MM.1S (cell line): ENCODE measurements around the gene SSH3.

Experiments
- DNase-seq: peaks from one replicate; pipeline ENCODE4 v3.0.0-alpha.2; 2015
- H2AFZ ChIP-seq: fragments of 300-600 bp; sonication (generic); 2 replicates; pipeline ENCODE4 v1.6.0; 2016; ENCODE audit warnings: antibody characterized with exemption, low read length
- H3F3A ChIP-seq: fragments of 300-600 bp; sonication (generic); 2 replicates; pipeline ENCODE4 v1.6.1; 2016; ENCODE audit warnings: mild to moderate bottlenecking, antibody characterized with exemption, low read length, moderate library complexity, mixed read lengths; ENCODE audit not compliant: insufficient read depth
- H3K27ac ChIP-seq: fragments of 300-600 bp; sonication (generic); 2 replicates; pipeline ENCODE4 v1.5.1; 2016; ENCODE audit warnings: mild to moderate bottlenecking, low read length
- H3K27me3 ChIP-seq: fragments of 300-600 bp; sonication (generic); replicated peaks from 2 replicates; pipeline ENCODE4 v1.6.0; 2016; ENCODE audit warnings: low read length; ENCODE audit not compliant: insufficient read depth
- H3K36me3 ChIP-seq: fragments of 300-600 bp; sonication (generic); replicated peaks from 2 replicates; pipeline ENCODE4 v1.6.1; 2016; ENCODE audit warnings: mild to moderate bottlenecking, low read length, mixed read lengths; ENCODE audit not compliant: insufficient read depth
- H3K4me1 ChIP-seq: fragments of 300-600 bp; sonication (generic); 2 replicates; pipeline ENCODE4 v1.6.1; 2016; ENCODE audit warnings: low read length, mixed read lengths
- H3K4me2 ChIP-seq: fragments of 300-600 bp; sonication (generic); 2 replicates; pipeline ENCODE4 v1.6.0; 2016; ENCODE audit warnings: low read depth, low read length
- H3K4me3 ChIP-seq: fragments of 300-600 bp; sonication (generic); 2 replicates; pipeline ENCODE4 v1.5.1; 2016; ENCODE audit warnings: low read length, mixed read lengths
- H3K79me2 ChIP-seq: fragments of 300-600 bp; sonication (generic); 2 replicates; pipeline ENCODE4 v1.6.1; 2016; ENCODE audit warnings: mixed run types, low read length, mixed read lengths
- H3K9ac ChIP-seq: fragments of 300-600 bp; sonication (generic); 2 replicates; pipeline ENCODE4 v1.6.1; 2016; ENCODE audit warnings: low read length, mixed read lengths
- H3K9me2 ChIP-seq: fragments of 300-600 bp; sonication (generic); replicated peaks from 2 replicates; pipeline ENCODE4 v1.6.1; 2016; ENCODE audit warnings: mild to moderate bottlenecking, low read length, mixed read lengths; ENCODE audit not compliant: insufficient read depth
- H3K9me3 ChIP-seq: fragments of 300-600 bp; sonication (generic); replicated peaks from 2 replicates; pipeline ENCODE4 v1.6.1; 2016; ENCODE audit warnings: mild to moderate bottlenecking, low read length, mixed read lengths; ENCODE audit not compliant: insufficient read depth
- H4K20me1 ChIP-seq: fragments of 300-600 bp; sonication (generic); 2 replicates; pipeline ENCODE4 v1.6.1; 2016; ENCODE audit warnings: mild to moderate bottlenecking, low read length, moderate library complexity, mixed read lengths; ENCODE audit not compliant: insufficient read depth
- CTCF ChIP-seq: fragments of 300-600 bp; sonication (generic); IDR thresholded peaks from 2 replicates; pipeline ENCODE4 v1.5.1; 2016; ENCODE audit warnings: antibody characterized with exemption, low read length, mixed read lengths
- EZH2 ChIP-seq: fragments of 300-600 bp; sonication (generic); optimal IDR thresholded peaks from 2 replicates; pipeline ENCODE3; 2017; ENCODE audit warnings: low read depth, mild to moderate bottlenecking, antibody characterized with exemption, low read length, mixed read lengths
- EZH2phosphoT487 ChIP-seq: fragments of 300-600 bp; sonication (generic); IDR thresholded peaks from 2 replicates; pipeline ENCODE4 v1.6.1; 2018; ENCODE audit warnings: antibody characterized with exemption, low read length

The SSH3 gene

GRCh38 chr11:67303132-67303834, at the start of gene SSH3:
SSH3 (plus strand) TSS chr11:67303530; CDS start chr11:67303626, 96 bp downstream.
- TF ChIP-seq CTCF, result no peak
- TF ChIP-seq EZH2, result no peak
- no peak for TF ChIP-seq EZH2phosphoT487
- Histone ChIP-seq H3K9me2 (no peaks in the 10 kb centered on the region), H3K79me2 (no peaks in the 10 kb centered on the region), H3K4me1 (no peaks in the 10 kb centered on the region), H3K27ac (no peak within 1 kb of the TSS), H3K4me2 (no peak within 1 kb of the TSS), H3F3A (no peaks in the 10 kb centered on the region), H2AFZ (no peak within 1 kb of the TSS), H3K9me3 (no peaks in the 10 kb centered on the region), H3K9ac (no peak within 1 kb of the TSS), H3K36me3 (no peaks in the 10 kb centered on the region; the same call in 1 of the 2 replicates), H3K4me3 (no peak within 1 kb of the TSS), H3K27me3 (no peaks in the 10 kb centered on the region), H4K20me1 (no peaks in the 10 kb centered on the region)
- DNase-seq, result no peak

GRCh38 chr11:67253872-67254624, 49.3 kb upstream of the SSH3 start:
- peaks cover 48% of the 10 kb centered on the region for H3F3A ChIP-seq
- no peaks in the 10 kb centered on the region; the same call in none of the 2 replicates for H4K20me1 ChIP-seq
- peaks cover 49% of the 10 kb centered on the region for H3K36me3 ChIP-seq
- DNase-seq, result no peak
- H3K9ac ChIP-seq, result no peak overlapping the region
- H3K4me1 ChIP-seq, result no peaks in the 10 kb centered on the region
- H3K9me3 ChIP-seq, result no peaks in the 10 kb centered on the region
- H3K79me2 ChIP-seq, result peaks cover 53% of the 10 kb centered on the region
- no peaks in the 10 kb centered on the region for H3K27me3 ChIP-seq
- no peaks in the 10 kb centered on the region for H3K9me2 ChIP-seq
- no peak overlapping the region for H3K4me3 ChIP-seq
- TF ChIP-seq EZH2 (no peak), CTCF (no peak), EZH2phosphoT487 (no peak)
- no peak overlapping the region for H3K4me2 ChIP-seq
- no peak overlapping the region for H2AFZ ChIP-seq
- no peak overlapping the region for H3K27ac ChIP-seq

- no peak overlapping the region for H2AFZ ChIP-seq
- no peak for TF ChIP-seq EZH2phosphoT487
- TF ChIP-seq EZH2, result no peak
- TF ChIP-seq CTCF, result no peak
- no peaks in the 10 kb centered on the region for H3K9me2 ChIP-seq
- peak; percentile 3 for DNase-seq
- no peak overlapping the region for H3K4me3 ChIP-seq
- no peaks in the 10 kb centered on the region for H3K27me3 ChIP-seq
- no peaks in the 10 kb centered on the region for H3K4me1 ChIP-seq
- H3K36me3 ChIP-seq, result peaks cover 45% of the 10 kb centered on the region
- peaks cover 49% of the 10 kb centered on the region for H3F3A ChIP-seq
- H3K79me2 ChIP-seq, result peaks cover 46% of the 10 kb centered on the region
- H3K27ac ChIP-seq, result no peak overlapping the region
- no peaks in the 10 kb centered on the region; the same call in none of the 2 replicates for H4K20me1 ChIP-seq
- no peak overlapping the region for H3K4me2 ChIP-seq
- H3K9me3 ChIP-seq, result no peaks in the 10 kb centered on the region
- H3K9ac ChIP-seq, result no peak overlapping the region
These were observed 48.5 kb upstream of the SSH3 start for GRCh38 chr11:67254798-67255197.
